SU-DHL-6 (cell line): ENCODE measurements around the gene DOCK1.

ENCODE experiments used
- CTCF ChIP-seq: fragments of 200-600 bp; sonication (generic); IDR thresholded peaks from one replicate; pipeline ENCODE4 v1.5.1; 2017; ENCODE audit warnings: antibody characterized with exemption, mild to moderate bottlenecking, low read length, moderate library complexity; ENCODE audit not compliant: insufficient read depth, poor library complexity, severe bottlenecking
- EZH2phosphoT487 ChIP-seq: fragments of 200-600 bp; sonication (generic), shearing (Covaris generic); conservative IDR thresholded peaks from 2 replicates; pipeline ENCODE4 v1.6.1; 2018; ENCODE audit warnings: mild to moderate bottlenecking, antibody characterized with exemption, low read length, moderate library complexity, mixed read lengths

GRCh38 chr10:126903656-126904360, 1.4 kb upstream of the DOCK1 start:
- no peak for TF ChIP-seq CTCF
- no peak for TF ChIP-seq EZH2phosphoT487
